Putamen (tissue), 1 donor: Measurements from ENCODE around the gene RAD23A.
A peak's percentile ranks its signal among the peaks of the same experiment; 100 is the strongest.

Experiments used
- DNase-seq: peaks from one replicate; pipeline ENCODE4 v3.0.0-alpha.2; 2016; ENCODE audit warnings: low spot score

The RAD23A gene

DNA sequence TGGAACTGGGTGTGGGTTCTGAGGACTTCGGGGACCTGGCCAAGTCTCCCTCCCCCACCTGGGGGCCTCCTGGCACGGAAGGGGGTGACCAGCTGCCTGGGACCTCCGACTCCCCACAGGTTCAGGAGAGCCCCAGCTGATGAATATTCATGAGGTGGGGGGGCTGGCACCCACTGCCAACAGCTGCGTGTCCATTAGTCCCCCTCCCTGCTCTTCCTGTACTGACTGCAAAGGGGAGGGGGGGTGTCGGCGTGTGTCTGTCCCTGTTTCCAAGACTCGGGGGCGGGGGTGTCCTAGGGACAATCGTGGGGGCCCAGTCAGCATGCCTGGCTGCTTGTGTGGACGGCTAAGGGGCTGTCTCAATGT lies 39.0 kb downstream of the RAD23A start:
- DNase-seq: peak; percentile 61

DNA sequence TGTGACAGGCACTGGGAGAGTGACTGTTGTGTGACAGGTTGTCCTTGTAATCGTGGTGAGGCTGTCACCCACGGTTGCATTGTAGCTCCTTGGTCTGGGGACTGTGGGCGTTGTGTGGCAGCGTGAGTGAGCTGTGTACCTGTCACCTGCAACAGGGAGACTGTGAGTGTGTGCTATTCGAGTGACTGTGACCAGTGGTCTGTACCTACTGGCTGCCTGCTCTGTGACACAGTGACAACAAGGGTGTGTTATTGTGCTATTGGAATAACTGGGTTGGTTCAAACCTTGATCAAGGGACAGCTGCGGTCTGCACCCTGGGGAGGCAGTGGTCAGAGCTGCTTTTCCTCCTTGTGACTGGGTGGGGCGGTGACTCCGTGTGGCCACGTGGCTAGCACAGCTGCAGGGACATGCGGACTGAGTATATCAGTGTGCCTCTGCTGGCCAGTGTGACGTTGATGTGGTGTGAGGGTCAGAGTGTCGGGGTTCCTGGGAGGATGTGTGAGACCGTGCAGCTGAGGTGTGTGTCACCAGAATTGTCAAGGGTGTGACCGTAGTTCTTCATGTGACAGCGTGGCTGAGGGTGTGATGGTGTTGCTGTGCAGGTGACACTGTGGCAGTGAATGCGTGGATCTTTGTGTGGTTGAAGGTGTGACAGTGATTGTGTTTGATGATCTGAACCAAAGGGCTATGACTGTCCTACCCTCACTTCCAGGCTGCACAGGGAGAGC lies 39.6 kb downstream of the RAD23A start:
- DNase-seq: peak; percentile 91

DNA sequence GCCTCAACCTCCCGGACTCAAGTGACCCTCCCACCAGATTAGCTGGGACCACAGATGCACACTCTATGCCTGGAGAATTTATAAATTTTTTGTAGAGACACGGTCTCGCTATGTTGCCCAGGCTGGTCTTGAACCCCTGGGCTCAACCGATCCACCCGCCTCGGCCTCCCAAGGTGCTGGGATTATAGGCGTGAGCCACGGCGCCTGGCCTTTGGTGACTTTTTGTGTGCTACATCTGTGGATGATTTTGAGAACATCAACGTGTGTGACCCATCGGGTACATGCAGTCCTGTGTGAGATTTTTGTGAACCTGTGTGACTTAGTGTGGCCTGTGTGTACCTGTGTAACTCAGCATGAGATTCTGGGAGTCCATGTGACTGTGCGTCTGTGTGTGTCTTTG lies 41.1 kb downstream of the RAD23A start:
- DNase-seq: no peak

DNA sequence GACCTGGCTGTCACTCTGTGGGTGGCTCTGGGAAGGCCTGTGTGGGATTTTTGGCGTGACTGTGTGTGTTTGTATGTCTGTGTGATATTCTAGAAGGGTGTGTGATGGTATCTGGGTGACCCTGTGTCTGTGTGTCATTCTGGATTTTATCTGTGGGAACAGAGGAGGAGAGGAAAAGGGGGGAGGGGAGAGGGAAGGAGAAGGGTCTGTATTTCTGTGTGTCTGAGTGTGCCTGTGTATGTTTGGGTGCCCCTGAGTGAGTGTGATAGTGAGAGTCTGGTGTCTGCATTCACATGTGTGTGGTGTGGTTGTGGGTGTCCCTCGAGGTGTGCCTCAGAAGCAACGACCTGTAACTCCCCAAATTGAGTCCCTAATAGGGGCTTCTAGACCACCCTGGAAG lies 41.5 kb downstream of the RAD23A start:
- no peak for DNase-seq

DNA sequence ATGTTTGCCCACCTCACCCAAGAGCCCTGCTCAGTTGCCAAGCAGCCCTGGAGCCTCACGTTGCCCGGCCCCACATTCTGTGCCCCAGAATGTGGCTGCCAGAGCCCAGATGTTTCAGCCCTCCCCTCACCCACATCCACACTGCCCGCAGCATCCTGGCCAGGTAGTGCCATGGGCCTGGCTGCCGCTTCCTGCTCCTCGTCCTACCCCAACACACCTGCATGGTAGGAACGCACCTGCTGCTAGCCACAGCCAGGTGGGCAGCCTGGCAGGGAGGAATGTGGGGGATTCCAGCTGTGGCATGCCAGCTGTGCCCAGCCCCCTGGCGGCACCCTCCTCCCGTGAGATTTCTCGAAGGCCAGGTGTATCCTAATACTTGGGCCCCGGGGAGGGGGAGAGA lies 42.1 kb downstream of the RAD23A start:
- DNase-seq: no peak

DNA sequence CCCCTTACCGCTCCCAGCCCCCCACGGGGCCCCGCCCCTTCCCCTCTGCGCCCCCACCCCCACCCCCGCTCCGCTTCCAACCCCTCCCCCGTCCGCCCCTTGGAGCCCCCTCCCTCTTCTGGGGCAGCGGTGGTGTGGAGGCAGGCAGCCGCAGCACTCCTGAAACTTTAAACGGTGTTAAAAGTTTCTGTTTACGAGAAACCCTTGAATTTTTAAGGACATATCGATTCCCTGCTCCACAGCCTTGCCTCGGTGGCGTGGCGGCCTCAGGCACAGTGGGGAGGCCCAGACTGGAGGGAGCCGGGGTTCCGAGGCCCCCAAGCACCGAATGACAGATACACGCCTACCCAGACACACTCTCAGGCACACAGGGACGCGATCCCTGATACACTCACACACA lies 44.8 kb downstream of the RAD23A start:
- no peak for DNase-seq

DNA sequence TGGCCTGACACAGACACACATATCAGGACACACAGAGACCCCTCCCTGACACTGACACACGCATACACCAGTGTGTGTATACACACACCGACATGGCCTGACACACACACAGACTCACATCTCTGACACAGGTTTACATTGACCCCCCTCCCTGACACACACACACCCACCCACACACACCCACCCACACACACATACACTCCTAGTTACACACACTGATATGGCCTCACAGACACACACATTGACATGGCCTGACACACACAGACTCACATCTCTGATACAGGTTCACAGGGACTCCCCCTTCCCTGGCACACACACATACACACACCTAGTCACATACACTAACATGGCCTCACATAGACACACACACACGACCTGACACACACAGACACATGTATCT lies 45.2 kb downstream of the RAD23A start:
- no peak for DNase-seq

DNA sequence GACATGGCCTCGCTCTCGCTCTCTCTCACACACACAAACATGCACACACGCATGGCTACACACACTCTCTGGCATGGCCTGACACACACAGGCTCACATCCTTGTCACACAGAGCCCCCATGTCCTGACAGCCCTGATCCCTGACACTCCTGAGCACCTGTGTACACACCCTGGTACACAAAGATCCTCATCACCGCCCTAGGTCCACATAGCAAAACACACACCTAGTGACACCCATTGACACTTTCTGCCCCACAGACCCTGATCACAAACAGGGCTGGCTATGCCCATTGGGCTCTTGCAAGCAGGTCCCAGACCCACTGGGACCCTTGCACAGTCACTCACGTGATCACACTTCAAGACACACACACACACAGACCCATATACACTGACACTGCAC lies 45.6 kb downstream of the RAD23A start:
- no peak for DNase-seq

DNA sequence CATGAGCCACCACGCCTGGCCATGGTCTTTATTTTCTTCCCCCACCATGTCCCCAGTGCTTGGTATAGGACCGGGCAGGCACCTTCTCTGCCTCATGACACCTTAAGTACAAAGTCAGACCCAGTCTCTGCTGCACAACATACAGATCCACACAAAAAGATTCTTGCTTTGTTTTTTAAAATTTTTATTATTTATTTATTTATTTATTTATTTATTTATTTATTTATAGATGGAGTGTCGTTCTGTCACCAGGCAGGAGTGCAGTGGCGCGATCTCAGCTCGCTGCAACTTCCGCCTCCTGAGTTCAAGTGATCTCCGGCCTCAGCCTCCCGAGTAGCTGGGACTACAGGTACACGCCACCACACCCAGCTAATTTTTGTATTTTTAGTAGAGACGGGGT lies 47.1 kb downstream of the RAD23A start:
- DNase-seq: no peak

DNA sequence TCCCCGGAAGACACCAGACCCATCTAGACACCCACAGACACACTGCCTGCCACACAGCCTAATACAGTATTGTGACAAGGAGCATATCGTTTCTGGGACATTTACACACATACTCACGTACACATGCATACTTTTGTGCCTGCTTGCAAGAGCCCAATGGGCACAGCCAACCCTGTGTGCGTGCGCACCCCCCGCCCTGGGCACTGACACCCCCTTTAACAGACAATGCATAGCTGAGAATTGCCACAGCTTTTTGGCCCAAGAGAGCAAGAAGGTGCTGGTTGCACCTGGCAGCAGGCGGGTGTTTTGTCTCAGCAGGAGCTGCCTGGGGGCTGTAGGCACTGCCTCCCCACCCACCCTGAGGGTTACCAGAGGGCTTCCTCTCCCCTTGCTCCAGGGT lies 47.9 kb downstream of the RAD23A start:
- no peak for DNase-seq

DNA sequence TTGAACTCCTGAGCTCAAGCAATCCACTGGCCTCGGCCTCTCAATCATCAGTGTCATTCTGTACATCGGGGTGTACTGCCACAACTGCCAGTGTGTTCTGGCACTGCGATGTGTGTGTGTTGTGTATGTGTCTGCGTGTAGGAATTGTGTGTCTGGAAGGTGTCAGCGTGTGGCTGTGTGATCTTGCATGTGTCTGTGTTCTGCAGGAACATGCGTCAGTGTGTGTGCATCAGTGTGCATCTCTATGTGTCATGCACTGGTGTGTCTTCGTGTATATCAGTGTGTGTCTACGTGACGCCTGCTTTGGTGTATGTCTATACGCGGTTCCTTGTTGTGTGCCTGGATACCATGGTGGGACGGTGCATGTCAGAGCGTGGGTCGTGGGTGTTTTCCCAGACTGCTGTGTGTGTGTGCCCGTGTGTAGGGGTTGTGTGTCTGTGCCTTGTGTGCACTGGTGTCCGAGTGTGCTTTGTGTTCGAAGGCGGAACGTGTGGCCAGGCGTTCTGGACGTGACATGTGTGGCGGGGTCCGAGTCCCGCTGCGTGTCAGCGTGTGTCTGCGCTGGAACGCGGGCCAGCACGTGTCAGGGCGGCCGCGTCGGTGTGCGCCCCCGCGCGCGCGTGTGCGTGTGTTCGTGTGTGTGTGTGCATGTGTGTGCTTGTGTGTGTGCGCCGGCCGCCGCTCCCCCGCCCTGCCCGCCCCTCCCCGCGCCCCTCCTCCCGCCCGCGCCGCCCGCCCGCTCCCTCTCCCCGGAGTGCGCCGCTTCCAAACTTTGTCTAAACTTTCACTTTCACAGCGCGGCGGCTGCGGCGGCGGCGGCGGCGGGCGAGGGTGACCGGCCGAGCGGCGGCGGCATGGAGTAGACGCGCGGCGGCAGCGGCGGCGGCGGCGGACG lies 49.3 kb downstream of the RAD23A start, which contains the start of gene NFIX:
NFIX (plus strand) TSS at position 775 of the 895 bp plus-strand sequence. CDS start 363 bp downstream, outside the sequence.
- DNase-seq: no peak

DNA sequence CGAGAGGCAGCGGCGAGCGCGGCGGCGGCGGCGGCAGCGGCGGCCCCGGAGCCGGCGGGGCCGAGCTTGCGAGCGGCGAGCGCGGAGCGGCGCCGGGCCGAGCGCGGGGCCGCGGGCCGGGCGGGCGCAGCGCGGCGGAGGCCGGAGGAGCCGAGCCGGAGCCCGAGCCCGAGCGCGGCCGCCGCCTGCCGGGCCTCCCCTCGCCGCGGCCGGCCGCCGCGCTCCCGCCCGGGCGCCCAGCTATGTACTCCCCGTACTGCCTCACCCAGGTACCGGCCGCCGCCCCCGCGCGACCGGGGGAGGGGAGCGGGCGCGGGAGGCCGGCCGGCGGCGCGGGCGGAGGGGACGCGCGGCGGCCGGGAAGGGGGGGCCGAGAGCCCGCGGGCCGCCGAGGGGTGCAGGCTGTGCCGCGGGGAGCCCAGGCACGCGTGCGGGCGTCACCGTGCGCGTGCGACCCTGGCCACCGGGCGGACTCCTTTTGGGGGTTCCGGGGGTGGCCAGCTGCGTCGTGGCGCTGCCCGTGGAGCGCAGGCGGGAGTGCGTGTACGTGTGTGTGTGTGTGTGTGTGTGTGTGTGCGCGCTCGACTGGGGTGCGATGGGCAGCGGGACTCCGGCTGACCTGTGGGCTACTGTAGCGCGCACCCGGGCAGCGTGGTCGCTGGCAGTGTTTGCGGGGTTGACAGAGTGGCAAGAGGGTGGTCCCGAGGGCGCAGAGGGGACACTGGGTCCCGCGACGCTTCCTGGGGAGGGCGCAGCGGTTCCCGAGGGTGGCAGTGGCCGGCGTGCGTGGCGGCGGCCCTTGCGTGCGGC lies 50.1 kb downstream of the RAD23A start:
- DNase-seq: no peak

DNA sequence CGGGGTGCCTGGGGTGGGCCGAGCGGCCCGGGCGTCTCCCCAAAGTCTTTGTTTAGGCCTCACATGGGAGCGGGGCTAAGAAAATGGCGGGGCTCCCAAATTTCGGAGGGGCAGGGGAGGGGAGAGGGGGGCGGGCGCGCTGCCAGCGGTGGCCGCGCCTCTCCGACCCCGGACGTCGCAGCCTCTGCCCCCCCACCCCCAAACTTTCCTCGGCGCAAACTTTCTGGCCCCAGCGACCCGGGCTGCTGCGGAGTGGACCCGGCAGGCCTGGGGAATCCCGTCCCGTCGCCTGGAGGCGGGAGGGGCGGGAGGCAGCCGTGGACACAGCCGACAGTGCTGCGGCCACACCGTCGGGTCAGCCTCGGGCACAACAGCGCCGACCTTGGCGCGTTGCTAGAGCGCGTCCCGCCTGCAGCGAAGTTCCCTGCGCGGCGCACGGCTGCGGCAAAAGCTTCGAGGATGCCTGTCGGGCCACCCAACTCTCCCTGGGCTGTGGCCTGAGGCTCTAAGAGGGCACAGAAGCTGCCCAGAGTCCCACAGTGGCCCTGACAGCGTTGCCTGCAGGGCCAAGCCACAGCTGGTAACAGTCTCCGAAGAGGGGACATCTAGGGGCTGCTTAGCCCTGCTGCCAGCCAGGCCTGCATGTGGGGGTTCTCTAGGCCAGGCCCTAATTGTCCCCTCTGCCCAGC lies 50.9 kb downstream of the RAD23A start:
- no peak for DNase-seq

DNA sequence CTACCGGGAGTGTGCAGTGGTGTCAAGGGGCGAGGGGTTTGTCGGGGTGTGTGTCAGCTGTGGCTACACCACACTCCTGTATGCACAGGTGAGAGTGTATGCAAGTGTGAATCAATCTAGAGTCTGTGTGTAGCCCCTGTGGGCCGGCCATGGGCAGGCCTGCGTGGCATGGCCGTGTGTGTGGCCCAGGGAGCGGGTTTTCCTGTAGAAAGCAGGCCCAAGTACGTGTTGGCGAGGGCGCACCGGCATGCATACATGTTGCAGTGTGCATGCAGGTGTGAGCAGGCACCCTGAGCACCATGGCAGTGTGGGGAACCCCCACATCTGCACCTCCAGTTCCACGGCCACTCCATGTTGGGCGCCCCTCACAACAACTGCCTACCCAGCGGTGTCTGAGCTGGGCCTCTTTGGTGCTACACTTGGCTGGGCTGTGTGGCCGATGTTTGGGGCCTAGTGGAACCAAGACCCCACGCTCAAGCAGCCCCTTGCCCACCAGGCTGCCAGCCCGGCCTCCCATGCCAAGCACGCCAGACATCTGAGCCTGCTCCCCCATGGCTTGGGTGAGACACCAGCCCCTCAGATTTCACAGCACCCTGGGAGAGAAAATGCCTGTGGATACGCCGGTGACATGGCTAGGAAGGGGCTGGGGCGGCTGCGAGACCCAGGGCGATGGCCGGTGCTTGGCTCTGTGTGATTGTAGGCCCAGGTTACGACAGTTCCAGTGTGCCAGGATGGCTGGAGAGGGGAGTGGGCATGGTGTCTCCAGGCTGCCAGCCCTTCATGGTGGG lies 51.7 kb downstream of the RAD23A start:
- DNase-seq: no peak

DNA sequence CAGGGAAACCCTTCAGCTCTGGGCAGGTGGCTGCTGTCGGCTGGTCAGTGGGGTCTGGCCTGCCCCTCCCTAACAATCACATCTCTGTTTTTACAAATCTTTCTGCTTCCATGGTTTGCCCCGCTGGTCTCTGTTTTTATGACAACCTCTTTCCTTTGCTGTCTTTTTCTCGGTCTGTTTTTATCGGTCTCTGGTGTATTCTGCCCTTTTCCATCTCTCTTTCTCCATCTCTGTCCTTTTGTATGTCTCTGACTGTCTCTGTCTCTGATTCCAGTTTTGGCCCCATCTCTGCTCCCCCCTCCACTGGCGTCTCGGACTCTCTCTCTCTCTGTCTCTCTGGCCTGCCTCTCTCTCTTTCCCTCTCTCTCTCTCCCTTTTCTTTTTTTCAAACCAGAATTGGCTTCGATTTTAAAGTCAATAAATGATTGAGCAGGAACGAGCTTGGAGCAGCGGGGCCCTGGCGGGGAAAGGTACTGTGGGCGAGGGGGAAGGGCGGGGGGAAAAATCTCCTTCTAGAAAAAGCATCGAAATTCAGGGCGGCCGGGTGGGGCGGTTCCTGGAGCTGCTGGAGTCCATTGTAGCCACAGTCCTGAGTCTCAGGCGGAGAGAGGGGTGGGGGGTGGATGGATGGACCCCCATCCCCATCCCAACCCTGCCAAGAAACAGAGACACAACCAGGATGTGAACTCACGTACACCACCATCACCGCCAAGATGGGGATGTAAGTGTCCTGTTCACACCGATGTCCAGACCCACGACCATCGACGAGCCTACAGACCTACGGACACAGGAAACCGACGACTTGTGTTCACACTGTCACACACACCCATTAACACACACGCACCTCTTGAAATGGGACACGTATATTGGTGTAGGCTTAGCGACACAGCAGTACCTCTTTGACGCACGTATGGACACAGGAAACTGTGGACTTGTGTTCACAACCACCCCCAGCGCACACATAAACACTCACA lies 52.6 kb downstream of the RAD23A start:
- DNase-seq: no peak

DNA sequence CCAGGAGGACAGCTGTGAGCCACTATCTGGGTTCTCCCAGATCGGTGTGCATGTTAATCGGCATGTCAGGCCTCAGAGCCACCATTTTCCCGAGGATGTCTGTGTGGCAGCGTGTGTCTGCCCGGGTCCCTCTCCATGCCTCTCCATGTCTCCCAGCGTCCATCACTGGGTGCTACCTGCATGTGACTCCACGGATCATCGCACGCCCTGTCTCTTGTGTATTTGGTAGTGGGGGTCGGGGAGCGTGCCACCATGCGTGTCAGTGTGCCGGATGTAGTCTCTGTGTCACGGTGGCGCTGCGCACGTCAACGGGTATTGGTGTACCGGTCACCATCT lies 55.5 kb downstream of the RAD23A start:
- DNase-seq: no peak

DNA sequence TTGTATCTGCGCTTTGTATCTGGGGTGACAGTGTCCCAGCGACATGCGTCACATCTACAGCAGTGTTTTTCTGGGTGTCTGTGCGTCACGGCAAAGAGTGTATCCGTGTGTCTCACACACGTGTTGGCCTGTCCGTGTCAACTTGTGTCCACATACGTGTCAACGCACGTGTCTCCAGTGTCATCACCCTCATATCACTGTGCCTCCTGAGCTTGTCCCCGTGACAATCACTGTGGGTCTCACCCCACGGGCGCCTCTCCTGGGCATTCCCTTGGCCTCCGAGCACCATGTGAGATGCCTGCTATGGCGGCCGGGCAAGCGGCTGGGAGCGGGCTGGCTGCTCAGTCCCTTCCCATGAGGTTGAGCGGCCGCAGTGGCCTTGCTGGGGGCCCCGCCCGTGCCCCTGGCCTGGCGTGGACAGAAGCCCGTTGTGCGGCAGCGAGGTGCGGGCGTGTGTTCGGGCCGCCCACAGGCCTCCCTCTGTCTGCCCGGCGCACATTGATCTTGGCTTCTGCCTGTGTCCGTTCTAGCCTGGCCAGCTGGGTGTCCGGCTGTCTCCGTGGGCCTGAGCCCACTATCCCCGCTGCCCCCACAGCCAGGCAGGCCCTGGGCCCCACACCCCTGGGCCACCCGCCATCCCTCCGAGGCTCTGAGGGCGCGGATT lies 56.0 kb downstream of the RAD23A start:
- DNase-seq: peak; percentile 91

DNA sequence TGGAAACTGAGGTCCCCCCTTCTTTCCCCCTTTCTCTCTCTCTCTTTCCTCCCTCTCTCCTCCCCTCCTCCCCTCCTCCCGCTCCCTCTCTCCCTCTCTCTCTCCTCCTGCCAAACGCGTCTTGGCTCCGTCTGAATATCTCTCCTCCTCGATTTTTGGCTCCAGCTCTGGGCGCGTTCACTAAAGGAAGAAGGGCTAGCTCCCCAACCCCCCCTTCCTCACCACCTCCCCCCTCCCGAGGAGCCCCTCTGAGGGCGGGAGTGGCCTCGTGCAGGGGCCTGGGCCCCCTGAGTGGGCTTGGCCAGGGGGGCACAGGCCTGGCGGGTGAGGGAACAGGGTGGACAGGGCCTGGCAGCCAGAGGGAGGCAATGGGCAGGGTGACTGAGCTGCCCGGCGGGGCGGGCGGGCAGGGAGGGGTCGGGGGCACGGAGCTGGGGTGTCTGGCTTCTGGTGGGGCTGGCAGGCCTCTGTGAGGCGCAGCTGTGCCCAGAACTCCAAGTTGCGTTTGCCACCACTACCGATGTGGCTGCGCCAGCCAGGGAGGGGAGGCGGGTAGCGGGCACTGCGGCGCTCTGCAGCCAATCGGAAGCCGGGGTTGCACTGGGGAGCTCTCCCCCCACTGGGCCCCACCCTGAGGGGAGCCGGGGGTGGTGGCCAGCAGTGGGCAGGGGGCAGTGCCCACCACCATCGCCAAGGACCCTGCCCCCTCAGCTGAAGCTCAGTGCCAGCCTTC lies 56.7 kb downstream of the RAD23A start:
- peak; percentile 95 for DNase-seq

DNA sequence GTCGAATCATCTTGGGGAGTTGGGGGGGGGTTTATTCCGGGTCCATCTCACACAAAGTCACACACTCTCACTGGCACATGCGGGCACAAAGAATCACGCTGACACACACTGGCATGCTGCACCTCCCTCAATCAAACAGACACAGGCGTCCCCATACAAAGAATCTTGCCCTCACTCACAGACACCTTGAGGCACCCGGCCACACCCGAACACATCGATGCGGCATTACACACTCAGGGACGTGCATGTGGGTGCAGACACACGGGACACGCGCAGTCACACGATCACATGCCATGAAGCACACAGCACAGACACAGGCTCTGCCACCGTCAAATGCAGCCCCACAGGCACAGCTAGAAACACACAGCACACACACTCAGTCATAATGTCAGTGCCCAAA lies 57.4 kb downstream of the RAD23A start:
- DNase-seq: no peak
